Spleen (tissue), 11 donors: ENCODE measurements around the gene RPL7A. TPM values are rescaled to one million over a fixed set of nuclear protein-coding genes. Genes with fewer than 3 reads are reported as not detected.
A peak's percentile ranks its signal among the peaks of the same experiment; 100 is the strongest.

Source experiments
- DNase-seq: peaks from one replicate; pipeline ENCODE4 v3.0.0-alpha.2; 2020
- H3K27ac ChIP-seq, 8 donors: fragments of 200-600 bp; sonication (generic) in 7 of 8; 1 replicate in 4 of 8; 2 replicates in 4 of 8; pipeline versions ENCODE4 v1.5.0 to v1.8.0; 2016 to 2021; ENCODE audit warnings: inconsistent platforms in 4 of 8, mild to moderate bottlenecking in 4 of 8, moderate library complexity in 1 of 8
- H3K27me3 ChIP-seq, 7 donors: fragments of 200-600 bp; sonication (generic) in 6 of 7; replicated peaks in 1 of 7; 1 replicate in 4 of 7; 2 replicates in 3 of 7; pipeline versions ENCODE4 v1.5.0 to v1.8.0; 2016 to 2021; ENCODE audit warnings: inconsistent platforms in 3 of 7, mild to moderate bottlenecking in 1 of 7
- H3K36me3 ChIP-seq, 6 donors: fragments of 200-600 bp; sonication (generic) in 5 of 6; 1 replicate in 4 of 6; 2 replicates in 2 of 6; pipeline versions ENCODE4 v1.5.0 to v1.8.0; 2016 to 2021; ENCODE audit warnings: inconsistent platforms in 2 of 6
- H3K4me1 ChIP-seq, 6 donors: fragments of 200-600 bp; sonication (generic) in 5 of 6; 1 replicate in 3 of 6; 2 replicates in 3 of 6; pipeline versions ENCODE4 v1.5.0 to v1.8.0; 2016 to 2021; ENCODE audit warnings: inconsistent platforms in 3 of 6
- H3K4me3 ChIP-seq, 8 donors: fragments of 200-600 bp; sonication (generic) in 7 of 8; 1 replicate in 4 of 8; 2 replicates in 4 of 8; pipeline versions ENCODE4 v1.5.0 to v1.8.0; 2016 to 2021; ENCODE audit warnings: inconsistent platforms in 4 of 8, mild to moderate bottlenecking in 4 of 8, moderate library complexity in 2 of 8
- H3K9me3 ChIP-seq, 8 donors: fragments of 200-600 bp; sonication (generic) in 7 of 8; 1 replicate in 4 of 8; 2 replicates in 4 of 8; pipeline versions ENCODE4 v1.5.0 to v1.8.0; 2016 to 2021; ENCODE audit warnings: inconsistent platforms in 4 of 8
- POLR2A ChIP-seq, 3 donors: fragments of 450-650 bp; IDR thresholded peaks; one replicate each; pipeline ENCODE4 v1.5.1; 2017; ENCODE audit warnings: antibody characterized with exemption in 3 of 3, mild to moderate bottlenecking in 1 of 3
- POLR2AphosphoS5 ChIP-seq, 3 donors: sonication (generic); formaldehyde crosslinking; IDR thresholded peaks; one replicate each; pipeline ENCODE4 v1.5.1; 2017; ENCODE audit warnings: antibody characterized with exemption in 3 of 3
- WGBS, 5 donors: extraction: QIAGEN DNeasy Blood & Tissue Kit in 3 of 5; methylation state at CpG; one replicate each; pipeline versions ENCODE4 v1.1.5 to v1.1.7; 2013 to 2018; 5-methylcytosine and 5-hydroxymethylcytosine counted together
- intact Hi-C: fragments of 100-400 bp; cut with DNase I; formaldehyde crosslinking; loops from one replicate; pipeline ENCODE4 v1.15.0; 2023; ENCODE audit warnings: low total_unique reads
- polyA plus RNA-seq, 3 donors: library from polyadenylated mRNA; stranded (reverse); fragments of 200-250 nt; gene quantifications; one replicate each; pipeline ENCODE4 v1.2.1, GENCODE V29; 2013
- total RNA-seq, 7 donors: library from RNA; depleted of rRNA in 3 of 7; stranded (reverse); fragments of >200 nt in 3 of 7; fragmentation: NEBNext Ultra II Directional in 4 of 7; extraction: Animal tissue kit (Norgen Biotek cat#: 25700) in 4 of 7; gene quantifications; one replicate each; pipeline versions ENCODE4 v1.1.0 to v1.2.1, GENCODE V29; 2016 to 2021
- TF ChIP-seq, protein P1 (sequence below), 11 experiments: fragments of 200-600 bp in 7 of 11; fragments of 450-650 bp in 4 of 11; sonication (generic) in 4 of 11; IDR thresholded peaks in 8 of 11; conservative IDR thresholded peaks in 3 of 11; 1 replicate in 7 of 11; 2 replicates in 4 of 11; pipeline versions ENCODE4 v1.4.0 to v1.8.0; 2016 to 2021; ENCODE audit warnings: antibody characterized with exemption in 11 of 11, inconsistent platforms in 4 of 11, mild to moderate bottlenecking in 1 of 11
- donor health status: healthy with polysubstance abuse.
- donor health status: DM: no; HTN: no; CAD: no; lungs with moderate emphysema.
- donor health status: DM: no; HTN: no; CAD: no.
- donor health status: Bipolar disorder and iron deficiency.
- donor health status: healthy.
- donor health status: DM: no; HTN: no; CAD: no.
- donor health status: DM: yes; HTN: yes; CAD: no.

The RPL7A gene
- total and polyA plus RNA-seq, 10 donors = 1,381 to 6,342 (median 1,755) TPM

DNA sequence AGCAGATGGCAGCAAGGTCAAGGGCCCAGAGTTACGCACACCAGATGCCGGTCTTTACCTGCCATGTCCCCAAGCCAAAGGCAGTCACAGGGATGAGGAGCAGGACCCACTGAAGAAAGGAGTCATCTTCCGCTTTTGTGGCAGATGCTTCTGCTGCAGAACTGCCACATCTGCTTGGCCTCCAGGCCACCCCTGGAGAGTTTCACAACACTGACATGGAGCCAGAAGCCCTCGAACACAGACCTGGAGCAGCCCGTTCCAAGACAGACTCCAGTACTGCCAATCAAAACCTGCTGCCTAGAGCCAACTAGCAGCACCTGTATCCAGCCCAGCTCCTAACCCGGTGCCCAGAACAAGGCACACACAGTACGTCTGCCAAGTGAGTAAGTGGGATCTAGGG, 6.7 kb downstream of the RPL7A start:
- Histone ChIP-seq H3K36me3 (peaks cover 8 to 72% (median 46%) of the 10 kb centered on the region in 6 donors), H3K4me1 (peaks cover 21 to 90% (median 53%) of the 10 kb centered on the region in 6 donors), H3K9me3 (no peaks in the 10 kb centered on the region), H3K27ac (no peak overlapping the region), H3K4me3 (peak overlapping the region in 1 of 8 donors; percentile 94), H3K27me3 (no peaks in the 10 kb centered on the region)
- TF ChIP-seq POLR2A (IDR thresholded peaks at IDR 0.05) (no peak), POLR2AphosphoS5 (IDR thresholded peaks at IDR 0.05) (peak in 1 of 3 donors; percentile 26)
- TF ChIP-seq, protein P1, sequence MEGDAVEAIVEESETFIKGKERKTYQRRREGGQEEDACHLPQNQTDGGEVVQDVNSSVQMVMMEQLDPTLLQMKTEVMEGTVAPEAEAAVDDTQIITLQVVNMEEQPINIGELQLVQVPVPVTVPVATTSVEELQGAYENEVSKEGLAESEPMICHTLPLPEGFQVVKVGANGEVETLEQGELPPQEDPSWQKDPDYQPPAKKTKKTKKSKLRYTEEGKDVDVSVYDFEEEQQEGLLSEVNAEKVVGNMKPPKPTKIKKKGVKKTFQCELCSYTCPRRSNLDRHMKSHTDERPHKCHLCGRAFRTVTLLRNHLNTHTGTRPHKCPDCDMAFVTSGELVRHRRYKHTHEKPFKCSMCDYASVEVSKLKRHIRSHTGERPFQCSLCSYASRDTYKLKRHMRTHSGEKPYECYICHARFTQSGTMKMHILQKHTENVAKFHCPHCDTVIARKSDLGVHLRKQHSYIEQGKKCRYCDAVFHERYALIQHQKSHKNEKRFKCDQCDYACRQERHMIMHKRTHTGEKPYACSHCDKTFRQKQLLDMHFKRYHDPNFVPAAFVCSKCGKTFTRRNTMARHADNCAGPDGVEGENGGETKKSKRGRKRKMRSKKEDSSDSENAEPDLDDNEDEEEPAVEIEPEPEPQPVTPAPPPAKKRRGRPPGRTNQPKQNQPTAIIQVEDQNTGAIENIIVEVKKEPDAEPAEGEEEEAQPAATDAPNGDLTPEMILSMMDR (IDR thresholded peaks at IDR 0.05 in 8 of 11, conservative IDR thresholded peaks at IDR 0.05 in 3 of 11) = no peak
- no peak for DNase-seq
- intact Hi-C loops = no loop called here
- WGBS, 5 donors = 78 to 93% (median 88%) methylated on average over 5 to 7 of the region's 7 CpGs

DNA sequence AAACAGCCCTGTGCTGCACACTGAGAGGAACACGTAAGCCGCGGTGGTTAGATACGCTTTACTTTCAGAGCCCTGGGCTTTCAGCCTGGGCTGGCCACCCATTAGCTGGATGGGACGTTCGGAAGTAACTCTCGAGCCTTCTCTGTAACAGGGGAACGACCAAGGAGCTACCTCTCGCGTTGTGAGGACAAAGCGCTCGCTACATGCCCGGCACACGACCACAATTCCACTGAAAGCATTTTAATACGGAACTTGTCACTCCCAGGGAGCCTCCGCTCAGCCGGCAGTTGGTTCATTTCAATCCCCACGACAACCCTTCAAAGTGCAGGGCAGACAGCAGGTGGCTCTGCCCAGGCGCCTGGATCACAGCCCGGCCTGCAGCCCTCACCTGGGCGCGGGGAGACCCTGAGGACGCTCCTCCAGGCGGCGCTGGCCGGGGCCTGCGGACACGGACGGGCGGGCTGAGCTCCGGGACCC, 7.9 kb downstream of the RPL7A start:
- peak overlapping the region; percentile 77 to 96 (median 84) for H3K4me3 ChIP-seq
- H3K27ac ChIP-seq = peak overlapping the region; percentile 61 to 91 (median 84)
- TF ChIP-seq POLR2AphosphoS5 (IDR thresholded peaks at IDR 0.05) (no peak), POLR2A (IDR thresholded peaks at IDR 0.05) (no peak)
- TF ChIP-seq, protein P1 (IDR thresholded peaks at IDR 0.05 in 8 of 11, conservative IDR thresholded peaks at IDR 0.05 in 3 of 11) = no peak
- H3K27me3 ChIP-seq = no peaks in the 10 kb centered on the region
- peaks cover 2 to 72% (median 46%) of the 10 kb centered on the region in 6 donors for H3K36me3 ChIP-seq
- no peak for DNase-seq
- peaks cover 20 to 90% (median 51%) of the 10 kb centered on the region in 6 donors for H3K4me1 ChIP-seq
- intact Hi-C loops = no loop called here
- 0 to 1% (median 0%) methylated on average over 15 to 31 of the region's 31 CpGs for WGBS, 5 donors
- H3K9me3 ChIP-seq = no peaks in the 10 kb centered on the region

DNA sequence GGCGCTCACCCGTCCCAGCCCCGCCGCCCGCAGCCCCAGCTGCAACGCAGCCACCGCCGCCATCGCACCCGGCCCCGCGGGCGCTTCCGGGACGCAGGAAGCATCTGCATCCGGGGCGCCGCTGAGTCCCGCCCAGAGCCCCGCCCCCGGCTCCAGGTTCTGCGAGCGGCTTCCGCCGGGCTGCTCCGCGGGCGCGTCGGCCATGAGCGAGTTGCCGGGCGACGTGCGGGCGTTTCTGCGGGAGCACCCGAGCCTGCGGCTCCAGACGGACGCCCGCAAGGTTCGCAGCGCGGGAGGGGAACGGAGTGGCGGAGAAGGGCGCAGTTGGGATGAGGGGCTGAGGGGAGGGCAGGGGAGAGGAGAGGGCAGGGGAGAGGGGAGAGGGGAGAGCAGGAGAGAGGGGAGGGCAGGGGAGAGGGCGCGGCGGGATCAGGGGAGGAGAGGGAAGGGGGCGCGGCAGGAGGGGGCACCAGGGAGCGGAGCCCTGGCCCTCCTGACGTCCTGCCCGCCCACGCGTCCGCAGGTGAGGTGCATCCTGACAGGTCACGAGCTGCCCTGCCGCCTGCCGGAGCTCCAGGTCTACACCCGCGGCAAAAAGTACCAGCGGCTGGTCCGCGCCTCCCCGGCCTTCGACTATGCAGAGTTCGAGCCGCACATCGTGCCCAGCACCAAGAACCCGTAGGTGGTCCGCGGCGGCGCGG, 8.5 kb downstream of the RPL7A start, which contains the start of the genes SURF1 and SURF2:
SURF1 (minus strand) TSS at position 97 of the 701 bp plus-strand sequence; CDS start at position 63, 34 bp downstream.
SURF2 (plus strand) TSS at position 160 of the 701 bp plus-strand sequence; CDS start at position 203, 43 bp downstream.
- Histone ChIP-seq H3K4me1 (peaks cover 20 to 90% (median 54%) of the 10 kb centered on the region in 6 donors), H3K27ac (peak within 1 kb of the TSS; percentile 61 to 91 (median 84)), H3K36me3 (peaks cover 2 to 72% (median 45%) of the 10 kb centered on the region in 6 donors), H3K9me3 (no peaks in the 10 kb centered on the region), H3K4me3 (peak within 1 kb of the TSS; percentile 77 to 96 (median 84)), H3K27me3 (no peaks in the 10 kb centered on the region)
- peak; percentile 98 for DNase-seq
- intact Hi-C loops = no loop called here
- peak; percentile 92 to 93 (median 93) for TF ChIP-seq POLR2AphosphoS5 (IDR thresholded peaks at IDR 0.05)
- TF ChIP-seq, protein P1 (IDR thresholded peaks at IDR 0.05 in 8 of 11, conservative IDR thresholded peaks at IDR 0.05 in 3 of 11) = peak in 1 of 11 experiments; percentile 22
- TF ChIP-seq POLR2A (IDR thresholded peaks at IDR 0.05) = peak in 1 of 3 donors; percentile 52
- 0 to 3% (median 2%) methylated on average over 45 to 78 of the region's 78 CpGs for WGBS, 5 donors

DNA sequence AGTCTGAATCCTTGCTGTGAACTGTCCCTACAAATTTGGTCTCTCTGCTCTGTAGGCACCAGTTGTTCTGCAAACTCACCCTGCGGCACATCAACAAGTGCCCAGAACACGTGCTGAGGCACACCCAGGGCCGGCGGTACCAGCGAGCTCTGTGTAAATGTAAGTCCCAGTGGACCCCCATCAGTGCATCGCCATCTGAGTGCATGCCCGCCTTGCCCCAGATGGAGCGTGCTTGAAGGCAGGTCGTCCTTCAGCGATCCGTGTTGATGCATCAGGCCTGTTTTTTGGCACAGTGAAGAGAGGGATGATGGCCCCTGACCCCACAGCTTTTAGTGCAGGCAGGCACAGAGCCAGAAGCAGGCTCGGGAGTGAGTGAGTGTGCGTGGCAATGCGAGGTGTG, 9.6 kb downstream of the RPL7A start:
- H3K4me1 ChIP-seq = peaks cover 20 to 79% (median 53%) of the 10 kb centered on the region in 6 donors
- H3K27ac ChIP-seq = peak overlapping the region in 1 of 8 donors; percentile 91
- H3K36me3 ChIP-seq = peaks cover 0 to 72% (median 45%) of the 10 kb centered on the region in 6 donors
- intact Hi-C loops = no loop called here
- TF ChIP-seq POLR2AphosphoS5 (IDR thresholded peaks at IDR 0.05) = no peak
- TF ChIP-seq, protein P1 (IDR thresholded peaks at IDR 0.05 in 8 of 11, conservative IDR thresholded peaks at IDR 0.05 in 3 of 11) = no peak
- no peak for TF ChIP-seq POLR2A (IDR thresholded peaks at IDR 0.05)
- DNase-seq = no peak
- H3K9me3 ChIP-seq = no peaks in the 10 kb centered on the region
- 83 to 94% (median 89%) methylated on average over 10 to 14 of the region's 14 CpGs for WGBS, 5 donors
- H3K27me3 ChIP-seq = no peaks in the 10 kb centered on the region
- peak overlapping the region in 1 of 8 donors; percentile 94 for H3K4me3 ChIP-seq
